NCI-H1694 (cell line): Measurements from ENCODE around the gene POU3F3.

Experiments
- DNase-seq: peaks from one replicate; lab custom pipeline; 2025; lab: John Stamatoyannopoulos, UW

Gene POU3F3

GRCh38 chr2:104876606-104877570, 23.0 kb downstream of the POU3F3 start:
- DNase-seq: no peak

DNA sequence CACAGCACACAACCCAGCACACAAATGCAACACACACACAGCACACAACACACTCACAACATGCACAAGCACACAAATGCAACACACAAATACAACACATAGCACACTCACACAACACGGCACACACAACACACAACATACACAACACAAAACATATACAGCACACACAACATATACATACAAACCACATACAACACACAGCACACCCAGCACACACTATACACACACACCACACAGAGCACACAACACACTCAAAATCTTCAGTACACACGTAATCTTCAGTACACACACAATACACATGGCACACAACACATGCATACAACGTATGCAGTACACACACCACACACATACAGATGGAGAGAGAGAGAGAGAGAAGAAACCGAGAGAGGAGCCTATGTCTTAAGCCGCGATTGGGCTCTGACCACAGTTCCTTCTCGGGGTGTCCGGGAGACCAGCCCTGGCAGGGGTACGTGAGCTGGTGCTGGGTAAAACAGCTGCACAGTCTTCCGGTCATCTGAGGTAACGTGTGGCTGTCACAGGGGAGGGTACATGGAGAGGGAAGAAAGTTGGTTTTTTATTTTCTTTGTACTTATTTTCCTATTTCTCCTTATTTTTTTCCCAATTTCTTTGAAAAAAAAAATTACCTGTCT, 25.1 kb downstream of the POU3F3 start:
- DNase-seq: no peak

DNA sequence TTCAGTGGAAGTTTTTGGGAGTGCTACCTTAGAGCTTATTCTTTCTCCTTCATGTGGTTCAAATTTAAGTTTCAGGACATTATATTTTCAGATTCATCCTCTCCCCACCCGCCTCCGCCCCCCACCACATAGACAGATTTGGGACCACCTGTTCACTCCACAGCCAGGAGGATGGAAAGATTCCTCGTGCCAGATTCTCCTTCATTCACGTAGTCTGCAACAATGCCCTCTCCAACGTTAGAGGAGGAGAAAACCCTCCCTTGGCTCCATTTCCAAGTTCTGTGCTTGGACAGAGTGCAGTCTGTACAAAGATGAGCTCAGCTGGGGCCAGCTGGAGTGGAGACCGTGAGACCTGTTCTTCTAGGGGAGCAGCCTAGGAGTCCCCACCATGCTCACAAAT, 26.2 kb downstream of the POU3F3 start:
- no peak for DNase-seq

DNA sequence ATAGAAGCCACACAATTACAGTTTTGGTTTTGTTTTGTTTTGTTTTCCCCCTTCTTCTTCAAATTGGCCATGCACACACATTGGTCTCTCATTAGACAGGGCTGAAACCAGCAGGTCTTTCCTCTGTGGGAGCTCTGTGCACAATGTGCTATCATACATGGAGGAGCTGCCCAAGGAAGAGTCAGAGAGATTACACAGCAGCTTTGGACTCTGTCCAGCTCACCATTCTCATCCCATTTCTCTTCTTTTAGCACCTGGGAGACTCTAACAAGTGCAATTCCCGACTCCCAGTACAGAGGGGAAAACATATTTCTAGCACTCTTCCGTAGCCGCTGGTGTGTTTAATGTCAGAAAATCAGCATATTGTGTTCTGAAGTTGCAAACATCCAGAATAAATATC, 29.4 kb downstream of the POU3F3 start:
- DNase-seq: no peak

- DNase-seq: no peak
These were observed 31.3 kb downstream of the POU3F3 start for GRCh38 chr2:104885119-104885782.

- no peak for DNase-seq
These were observed 33.8 kb downstream of the POU3F3 start for GRCh38 chr2:104887676-104888075.

GRCh38 chr2:104888489-104889258, 34.8 kb downstream of the POU3F3 start:
- no peak for DNase-seq

DNA sequence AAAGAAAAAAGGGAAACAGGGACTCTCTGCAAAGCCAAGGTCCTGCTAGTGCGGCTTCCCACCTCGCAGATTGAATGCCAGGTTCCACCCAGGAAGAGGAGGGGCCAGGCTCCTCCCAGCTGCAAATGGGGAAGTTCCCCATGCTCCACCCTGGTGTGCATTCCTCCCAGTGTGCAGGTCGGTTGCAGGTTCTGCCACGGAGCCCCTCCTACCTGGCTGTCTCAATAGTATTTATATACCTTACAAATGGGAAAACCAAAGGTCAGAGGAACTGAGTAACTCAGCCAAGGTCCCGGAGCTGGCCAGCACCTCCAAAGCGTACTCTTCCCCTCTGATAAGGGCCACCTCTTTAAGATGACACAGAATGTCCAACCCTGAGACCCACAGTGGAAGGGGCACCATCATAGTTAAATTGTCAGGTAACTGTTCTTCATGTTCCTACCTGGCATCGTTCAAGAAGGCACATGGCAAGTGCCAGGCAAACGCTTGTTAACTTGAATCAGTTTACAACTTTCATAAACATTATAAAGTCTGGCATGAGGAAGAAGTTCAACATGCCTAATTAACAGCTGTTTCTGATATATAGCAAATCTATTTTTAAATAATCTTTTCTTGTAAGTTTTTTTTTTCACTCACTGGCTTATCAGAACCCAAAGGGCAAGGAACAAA, 35.5 kb downstream of the POU3F3 start:
- no peak for DNase-seq

DNA sequence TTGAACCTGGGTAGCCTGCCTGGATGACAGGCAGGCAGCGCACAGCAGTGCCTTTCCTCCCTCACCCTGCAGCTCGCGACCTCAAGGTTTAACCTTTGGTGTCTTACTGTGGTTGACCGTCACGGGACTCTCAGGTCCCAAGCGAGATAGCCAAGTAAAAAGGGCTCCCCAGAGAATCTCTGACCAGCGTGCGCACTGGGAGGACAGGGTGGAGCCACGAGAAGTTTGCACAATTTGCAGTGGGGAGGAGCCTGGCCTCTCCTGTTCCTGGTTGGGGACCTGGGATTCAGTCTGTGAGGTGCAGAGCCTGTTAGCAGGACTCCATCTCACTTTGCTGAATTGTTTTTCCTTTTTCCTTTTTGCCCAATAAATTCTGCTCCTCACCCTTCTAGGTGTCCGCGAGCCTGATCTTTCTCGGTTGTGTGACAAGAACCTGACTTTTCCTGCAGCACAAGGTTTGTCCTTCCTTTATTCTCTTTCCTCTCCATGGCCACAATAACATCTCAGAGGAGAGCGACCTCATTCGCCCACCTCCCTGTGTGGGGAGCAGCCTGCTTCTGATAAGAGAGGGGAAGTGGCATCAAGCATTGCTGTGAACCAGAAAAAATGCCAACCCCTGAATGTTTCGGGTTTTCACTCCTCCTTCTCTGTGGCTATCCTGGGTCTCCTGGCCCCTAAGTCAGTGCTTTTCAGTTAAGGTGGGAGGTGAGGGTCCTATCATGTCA, 36.2 kb downstream of the POU3F3 start:
- DNase-seq: no peak

DNA sequence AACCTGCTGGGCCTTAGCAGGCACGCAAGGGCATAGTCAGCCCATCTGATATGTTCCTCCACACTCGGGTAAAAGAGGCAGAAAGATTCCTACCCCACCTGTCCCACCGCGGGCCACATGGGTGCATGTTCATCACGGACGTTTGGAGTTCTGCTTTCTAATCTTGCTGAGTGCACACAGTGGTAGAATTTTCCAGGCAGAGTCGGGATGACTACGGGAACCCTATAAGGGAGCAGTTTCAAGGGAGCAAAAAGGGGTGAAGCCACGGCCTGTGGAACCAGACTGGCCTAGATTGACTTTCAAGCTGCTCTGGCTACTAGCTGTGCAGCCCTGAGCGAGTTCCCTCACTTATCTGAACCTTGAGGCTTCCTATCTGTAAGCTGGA, 36.8 kb downstream of the POU3F3 start:
- no peak for DNase-seq

DNA sequence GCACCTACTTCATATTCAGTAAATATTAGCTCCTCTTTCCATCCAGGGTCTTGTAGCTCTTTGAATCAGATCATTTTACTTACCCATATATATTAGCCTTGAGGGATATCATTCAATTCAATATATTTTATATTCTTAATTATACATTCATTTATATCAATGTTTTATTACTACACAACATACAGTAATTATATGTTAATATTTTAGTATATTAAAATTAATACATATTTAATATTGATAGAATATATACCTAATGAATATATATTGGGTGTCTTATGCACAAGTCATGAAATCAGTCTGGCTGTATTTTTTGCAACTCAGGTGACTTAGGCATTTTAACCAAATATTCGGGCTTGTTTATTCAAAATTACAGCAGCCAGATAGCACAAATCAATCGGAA, 37.2 kb downstream of the POU3F3 start:
- no peak for DNase-seq

DNA sequence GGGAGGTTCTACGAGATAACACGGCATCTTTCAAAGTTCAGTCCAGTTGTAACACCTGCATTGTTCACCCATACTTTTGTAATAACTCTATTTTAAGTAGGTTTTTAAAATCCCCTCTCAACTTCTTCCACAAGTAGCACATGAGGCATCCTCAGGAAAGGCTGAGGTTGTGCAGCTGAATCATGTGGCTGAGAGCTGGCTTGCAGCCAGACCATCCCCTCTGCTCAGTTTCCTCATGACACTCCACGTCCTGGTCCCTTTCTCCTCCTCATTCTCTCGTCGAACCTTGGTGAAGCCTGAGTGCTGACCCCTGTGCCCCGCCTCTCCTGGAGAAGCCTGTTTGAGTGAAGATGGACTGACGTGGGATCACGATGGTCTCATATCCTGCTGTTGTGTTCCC, 42.5 kb downstream of the POU3F3 start:
- DNase-seq: no peak

DNA sequence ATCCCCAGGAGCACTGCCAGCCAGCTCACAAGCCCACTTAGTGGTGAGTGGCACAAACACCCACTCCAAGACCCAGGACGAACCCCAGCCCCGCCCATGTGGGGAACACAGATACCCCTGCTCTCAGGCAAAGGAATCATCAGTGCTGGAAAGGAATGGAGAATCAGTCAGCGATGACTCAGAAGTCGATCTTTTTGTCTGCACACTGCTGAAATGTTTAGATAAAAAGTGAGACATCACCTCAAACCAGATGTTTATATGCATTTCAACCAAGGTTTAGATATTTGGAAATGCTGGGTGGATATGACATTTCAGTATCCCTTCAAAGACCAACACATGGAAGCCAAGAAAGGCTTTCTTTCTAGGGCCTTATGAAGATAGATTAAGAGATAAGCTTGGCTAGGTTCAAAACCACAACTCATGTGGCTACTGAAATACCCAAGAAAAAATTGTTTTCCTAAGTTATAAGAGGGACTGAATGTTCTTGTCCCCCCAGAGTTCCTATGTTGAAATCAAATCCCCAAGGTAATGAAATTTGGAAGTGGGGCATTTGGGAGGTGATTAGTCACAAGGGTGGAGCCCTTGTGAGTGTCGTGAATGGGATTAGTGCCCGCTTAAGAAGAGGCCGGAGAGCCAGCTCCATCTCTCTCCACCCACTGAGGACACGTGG, 43.7 kb downstream of the POU3F3 start:
- DNase-seq: no peak

- no peak for DNase-seq
These were observed 46.7 kb downstream of the POU3F3 start for GRCh38 chr2:104900608-104901007.

- DNase-seq: no peak
These were observed 47.3 kb downstream of the POU3F3 start for GRCh38 chr2:104901037-104901881.

GRCh38 chr2:104902317-104902716, 48.4 kb downstream of the POU3F3 start:
- DNase-seq: no peak
